ENCODE results near the gene CBARP.
A peak's percentile ranks its signal among the peaks of the same experiment; 100 is the strongest.
"Not testable (repeated sequence)": the region's sequence is repeated elsewhere in the genome, so short reads cannot be mapped to it uniquely, and the experiment has no call there.

CBARP gene

DNA sequence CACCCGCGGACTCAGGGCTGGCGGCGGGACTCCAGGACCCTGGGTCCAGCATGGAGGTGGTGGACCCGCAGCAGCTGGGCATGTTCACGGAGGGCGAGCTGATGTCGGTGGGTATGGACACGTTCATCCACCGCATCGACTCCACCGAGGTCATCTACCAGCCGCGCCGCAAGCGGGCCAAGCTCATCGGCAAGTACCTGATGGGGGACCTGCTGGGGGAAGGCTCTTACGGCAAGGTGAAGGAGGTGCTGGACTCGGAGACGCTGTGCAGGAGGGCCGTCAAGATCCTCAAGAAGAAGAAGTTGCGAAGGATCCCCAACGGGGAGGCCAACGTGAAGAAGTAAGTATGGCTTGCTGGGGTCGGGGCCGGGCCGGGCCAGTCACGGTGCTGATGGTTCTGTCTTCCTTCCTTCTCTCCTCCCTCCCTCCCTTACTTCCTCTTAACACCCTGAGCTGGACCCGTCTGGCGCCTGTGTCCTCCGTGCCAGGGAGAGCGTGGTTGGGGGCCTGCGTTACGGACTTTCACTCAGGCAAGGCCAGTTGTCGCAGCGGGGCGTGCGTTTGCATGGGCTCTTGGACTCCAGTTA lies 30.8 kb downstream of the CBARP start:
- peak in 3 of 6 experiments; percentile 13 to 34 (median 28) for DNase-seq

GRCh38 chr19:1206150-1206863 lies 31.5 kb downstream of the CBARP start:
- peak in 1 of 6 experiments; percentile 13 for DNase-seq

DNA sequence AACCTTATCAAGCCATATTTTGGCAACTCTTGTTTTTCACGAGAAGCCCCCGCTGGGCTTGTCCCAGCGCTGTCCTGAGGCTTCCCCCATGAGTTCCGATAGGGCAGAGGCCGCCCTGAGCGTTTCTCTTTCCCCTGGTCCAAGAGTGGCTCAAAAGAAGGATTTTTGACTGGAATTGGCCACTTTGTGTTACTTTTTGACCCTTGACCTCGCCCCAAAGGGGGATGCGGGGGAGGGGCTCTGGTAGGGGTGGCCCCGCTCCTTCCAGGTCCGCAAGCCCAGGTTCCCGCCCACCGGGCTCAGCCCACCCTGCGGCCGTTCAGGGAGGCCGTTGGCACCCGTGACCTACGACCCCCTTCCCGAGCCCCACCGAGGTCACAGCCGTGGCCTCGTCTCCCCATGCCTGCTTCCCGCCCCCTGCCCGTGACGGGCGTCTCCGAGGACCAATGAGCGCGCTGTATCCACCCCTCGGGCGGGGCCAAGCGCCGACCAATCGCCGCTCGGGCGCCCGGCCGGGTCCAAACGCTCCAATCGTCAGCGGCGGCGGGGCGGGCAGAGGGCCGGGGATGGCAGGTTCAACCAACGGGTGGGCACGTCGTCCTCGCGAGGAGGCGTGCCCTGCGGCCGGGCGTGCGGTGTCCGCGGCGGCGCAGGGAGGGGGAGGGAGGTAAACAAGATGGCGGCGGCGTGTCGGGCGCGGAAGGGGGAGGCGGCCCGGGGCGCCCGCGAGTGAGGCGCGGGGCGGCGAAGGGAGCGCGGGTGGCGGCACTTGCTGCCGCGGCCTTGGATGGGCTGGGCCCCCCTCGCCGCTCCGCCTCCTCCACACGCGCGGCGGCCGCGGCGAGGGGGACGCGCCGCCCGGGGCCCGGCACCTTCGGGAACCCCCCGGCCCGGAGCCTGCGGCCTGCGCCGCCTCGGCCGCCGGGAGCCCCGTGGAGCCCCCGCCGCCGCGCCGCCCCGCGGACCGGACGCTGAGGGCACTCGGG lies 32.4 kb downstream of the CBARP start, which contains the start of gene STK11:
TSS of gene STK11 (plus strand) at position 665 of the 986 bp plus-strand sequence. CDS start 1,136 bp downstream, outside the sequence.
- DNase-seq = peak; percentile 97 to 99 (median 98)

GRCh38 chr19:1200614-1201013 lies 37.2 kb downstream of the CBARP start:
- DNase-seq = not testable (repeated sequence)

DNA sequence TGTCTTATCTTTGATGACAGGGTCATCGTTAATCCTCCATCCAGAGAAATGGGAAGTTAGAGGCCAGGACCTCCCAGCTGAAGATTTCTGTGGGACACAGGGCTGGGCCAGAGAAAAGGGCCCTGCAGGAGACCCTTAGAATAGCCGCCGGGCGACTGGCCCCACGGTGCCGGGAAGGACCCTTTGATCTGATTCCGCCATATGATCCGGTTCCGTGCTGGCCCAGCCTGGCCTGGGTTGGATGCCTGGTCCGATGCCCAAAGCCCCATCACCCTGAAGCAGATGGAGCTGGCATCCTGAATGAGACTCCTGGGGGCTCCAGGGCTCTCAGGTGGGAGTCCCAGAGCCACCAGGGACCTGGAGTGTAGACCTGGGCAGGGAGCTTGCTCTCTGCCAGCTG lies 38.3 kb downstream of the CBARP start:
- DNase-seq = no peak

DNA sequence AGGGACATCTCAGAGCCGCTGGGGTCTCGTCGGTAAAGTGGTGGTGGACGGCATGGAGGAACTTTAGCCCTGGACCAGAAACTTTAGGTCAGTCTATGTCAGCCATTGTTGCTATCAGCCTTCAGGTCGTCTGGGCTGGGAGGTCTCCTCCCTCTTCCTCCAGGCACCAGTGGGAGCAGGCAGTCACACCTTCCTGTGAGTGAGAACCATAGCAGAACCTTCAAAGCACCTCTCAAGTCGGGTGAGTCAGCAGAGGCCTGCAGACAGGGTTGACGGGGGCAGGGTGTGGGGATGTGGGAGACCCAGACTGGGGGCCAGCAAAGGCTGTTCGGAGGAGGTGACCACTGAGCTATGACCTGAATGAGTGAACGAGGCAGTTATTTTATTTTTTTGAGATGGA lies 48.4 kb downstream of the CBARP start:
- DNase-seq = no peak

GRCh38 chr19:1183543-1184172 lies 54.1 kb downstream of the CBARP start:
- no peak for DNase-seq

DNA sequence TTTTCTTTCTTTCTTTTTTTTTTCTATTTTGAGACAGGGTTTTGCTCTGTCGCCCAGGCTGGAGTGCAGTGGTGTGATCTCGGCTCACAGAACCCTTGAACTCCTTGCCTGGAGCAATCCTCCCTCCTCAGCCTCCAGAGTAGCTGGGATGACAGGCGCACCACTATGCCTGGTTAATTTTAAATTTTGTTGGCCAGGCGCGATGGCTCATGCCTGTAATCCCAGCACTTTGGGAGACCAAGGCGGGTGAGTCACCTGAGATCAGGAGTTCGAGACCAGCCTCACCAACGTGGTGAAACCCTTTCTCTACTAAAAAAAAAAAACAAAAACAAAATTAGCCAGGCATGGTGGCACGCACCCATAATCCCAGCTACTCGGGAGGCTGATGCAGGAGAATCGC lies 55.1 kb downstream of the CBARP start:
- DNase-seq = no peak

DNA sequence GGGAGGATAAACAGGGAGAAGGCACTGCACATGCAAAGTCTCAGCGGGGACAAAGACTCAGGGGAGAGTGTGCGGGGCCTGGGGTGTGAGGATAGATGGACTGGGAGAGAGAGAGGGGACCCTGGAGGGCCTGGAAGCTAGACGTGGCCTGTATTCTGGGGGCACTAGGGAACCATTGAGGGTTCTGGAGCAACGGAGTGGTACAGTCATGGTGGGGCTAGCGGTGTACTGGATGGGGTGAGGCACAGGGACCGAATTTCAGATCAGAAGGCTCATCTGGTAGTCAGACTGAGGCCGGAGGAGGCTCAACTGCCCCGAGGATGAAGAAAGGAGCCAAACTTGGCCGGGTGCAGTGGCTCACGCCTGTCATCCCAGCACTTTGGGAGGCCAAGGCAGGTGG lies 55.7 kb downstream of the CBARP start:
- DNase-seq = no peak

GRCh38 chr19:1181606-1182005 lies 56.2 kb downstream of the CBARP start:
- no peak for DNase-seq

Data from stimulated activated naive CD4-positive, alpha-beta T cell (primary cell).